ENCODE measurements around the gene MYLIP. TPM values are rescaled to one million over a fixed set of nuclear protein-coding genes. Genes with fewer than 3 reads are reported as not detected.

MYLIP gene
- total and polyA plus RNA-seq, 2 donors (not counting 1 experiment from before 2014, with no cell fraction given), result 2.5 to 7.6 TPM

DNA sequence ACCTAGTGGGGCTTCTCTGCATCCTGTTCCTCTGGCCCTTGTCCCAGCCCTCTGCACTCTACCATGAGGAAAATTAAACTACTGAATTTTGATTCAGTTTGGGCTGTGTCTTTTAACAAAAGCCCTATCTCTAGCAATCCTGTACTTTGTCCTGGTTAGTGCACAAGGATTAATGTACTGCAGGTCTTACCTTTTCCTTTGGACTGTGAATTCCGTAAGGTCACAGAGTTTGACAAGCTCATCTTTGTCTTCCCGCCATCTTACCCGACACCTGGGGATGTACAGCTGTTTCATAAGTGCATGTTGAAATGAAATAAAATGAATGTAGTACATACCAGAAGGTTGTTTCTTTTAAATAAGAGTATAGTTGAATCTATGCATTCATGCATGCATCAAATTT, 41.5 kb upstream of the MYLIP start:
- TF ChIP-seq, protein P1, sequence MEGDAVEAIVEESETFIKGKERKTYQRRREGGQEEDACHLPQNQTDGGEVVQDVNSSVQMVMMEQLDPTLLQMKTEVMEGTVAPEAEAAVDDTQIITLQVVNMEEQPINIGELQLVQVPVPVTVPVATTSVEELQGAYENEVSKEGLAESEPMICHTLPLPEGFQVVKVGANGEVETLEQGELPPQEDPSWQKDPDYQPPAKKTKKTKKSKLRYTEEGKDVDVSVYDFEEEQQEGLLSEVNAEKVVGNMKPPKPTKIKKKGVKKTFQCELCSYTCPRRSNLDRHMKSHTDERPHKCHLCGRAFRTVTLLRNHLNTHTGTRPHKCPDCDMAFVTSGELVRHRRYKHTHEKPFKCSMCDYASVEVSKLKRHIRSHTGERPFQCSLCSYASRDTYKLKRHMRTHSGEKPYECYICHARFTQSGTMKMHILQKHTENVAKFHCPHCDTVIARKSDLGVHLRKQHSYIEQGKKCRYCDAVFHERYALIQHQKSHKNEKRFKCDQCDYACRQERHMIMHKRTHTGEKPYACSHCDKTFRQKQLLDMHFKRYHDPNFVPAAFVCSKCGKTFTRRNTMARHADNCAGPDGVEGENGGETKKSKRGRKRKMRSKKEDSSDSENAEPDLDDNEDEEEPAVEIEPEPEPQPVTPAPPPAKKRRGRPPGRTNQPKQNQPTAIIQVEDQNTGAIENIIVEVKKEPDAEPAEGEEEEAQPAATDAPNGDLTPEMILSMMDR (conservative IDR thresholded peaks at IDR 0.05 in 1 of 2, IDR thresholded peaks at IDR 0.05 in 1 of 2; ENCODE audit: low read depth in 1 of 2, low read length in 2 of 2), result no peak
- TF ChIP-seq EZH2 (IDR thresholded peaks at IDR 0.05; ENCODE audit: low read length, missing control alignments), result no peak
- Histone ChIP-seq H3K9ac (ENCODE audit: insufficient read depth, low read length) (no peak overlapping the region), H3K4me2 (ENCODE audit: extremely low read depth, insufficient read depth, low read length) (no peak overlapping the region), H3K9me3 (ENCODE audit: control insufficient read depth, insufficient read depth, low read depth, low read length) (no peaks in the 10 kb centered on the region), H2AFZ (ENCODE audit: low read length) (no peak overlapping the region), H4K20me1 (ENCODE audit: control insufficient read depth, extremely low read depth, insufficient read depth, low read length) (no peaks in the 10 kb centered on the region), H3K27me3 (ENCODE audit: control insufficient read depth, insufficient read depth, low read length) (no peaks in the 10 kb centered on the region), H3K4me3 (replicated peaks in 1 of 4; ENCODE audit: control extremely low read depth in 1 of 4, insufficient read depth in 1 of 4, low read depth in 3 of 4, low read length in 4 of 4) (no peak overlapping the region), H3K4me1 (ENCODE audit: control insufficient read depth, extremely low read depth, insufficient read depth, low read length) (no peaks in the 10 kb centered on the region), H3K27ac (ENCODE audit: insufficient read depth, low read length) (no peak overlapping the region), H3K36me3 (ENCODE audit: control insufficient read depth, insufficient read depth, low read length) (no peaks in the 10 kb centered on the region), H3K79me2 (ENCODE audit: control insufficient read depth, insufficient read depth, low read length) (no peaks in the 10 kb centered on the region)
- DNase-seq (ENCODE audit: low read depth in 2 of 2), result no peak

DNA sequence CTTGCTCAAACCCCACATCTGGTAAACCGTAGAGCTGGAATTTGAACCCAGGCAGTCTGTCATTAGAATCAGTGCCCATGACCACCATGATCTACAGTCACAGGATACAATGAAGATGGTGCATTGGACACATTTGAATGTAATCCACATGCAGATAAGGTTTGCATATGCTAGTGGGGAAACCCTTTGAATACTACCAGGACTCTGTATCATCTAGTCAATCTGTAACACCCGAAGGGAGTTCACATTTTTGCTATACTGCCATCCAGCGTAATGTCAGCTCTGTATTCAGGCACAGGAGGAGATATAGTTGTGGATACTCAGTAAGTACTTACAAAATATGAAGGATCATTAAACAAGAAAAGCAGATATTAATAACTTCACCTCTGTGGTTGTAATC, 40.5 kb upstream of the MYLIP start:
- Histone ChIP-seq H3K9me3 (ENCODE audit: control insufficient read depth, insufficient read depth, low read depth, low read length) (no peaks in the 10 kb centered on the region), H3K79me2 (ENCODE audit: control insufficient read depth, insufficient read depth, low read length) (no peaks in the 10 kb centered on the region), H3K36me3 (ENCODE audit: control insufficient read depth, insufficient read depth, low read length) (no peaks in the 10 kb centered on the region), H3K4me1 (ENCODE audit: control insufficient read depth, extremely low read depth, insufficient read depth, low read length) (no peaks in the 10 kb centered on the region), H3K4me2 (ENCODE audit: extremely low read depth, insufficient read depth, low read length) (no peak overlapping the region), H3K4me3 (replicated peaks in 1 of 4; ENCODE audit: control extremely low read depth in 1 of 4, insufficient read depth in 1 of 4, low read depth in 3 of 4, low read length in 4 of 4) (no peak overlapping the region), H3K27ac (ENCODE audit: insufficient read depth, low read length) (no peak overlapping the region), H3K27me3 (ENCODE audit: control insufficient read depth, insufficient read depth, low read length) (no peaks in the 10 kb centered on the region), H3K9ac (ENCODE audit: insufficient read depth, low read length) (no peak overlapping the region), H2AFZ (ENCODE audit: low read length) (no peak overlapping the region), H4K20me1 (ENCODE audit: control insufficient read depth, extremely low read depth, insufficient read depth, low read length) (no peaks in the 10 kb centered on the region)
- TF ChIP-seq, protein P1 (conservative IDR thresholded peaks at IDR 0.05 in 1 of 2, IDR thresholded peaks at IDR 0.05 in 1 of 2; ENCODE audit: low read depth in 1 of 2, low read length in 2 of 2), result no peak
- no peak for TF ChIP-seq EZH2 (IDR thresholded peaks at IDR 0.05; ENCODE audit: low read length, missing control alignments)
- DNase-seq (ENCODE audit: low read depth in 2 of 2), result no peak

DNA sequence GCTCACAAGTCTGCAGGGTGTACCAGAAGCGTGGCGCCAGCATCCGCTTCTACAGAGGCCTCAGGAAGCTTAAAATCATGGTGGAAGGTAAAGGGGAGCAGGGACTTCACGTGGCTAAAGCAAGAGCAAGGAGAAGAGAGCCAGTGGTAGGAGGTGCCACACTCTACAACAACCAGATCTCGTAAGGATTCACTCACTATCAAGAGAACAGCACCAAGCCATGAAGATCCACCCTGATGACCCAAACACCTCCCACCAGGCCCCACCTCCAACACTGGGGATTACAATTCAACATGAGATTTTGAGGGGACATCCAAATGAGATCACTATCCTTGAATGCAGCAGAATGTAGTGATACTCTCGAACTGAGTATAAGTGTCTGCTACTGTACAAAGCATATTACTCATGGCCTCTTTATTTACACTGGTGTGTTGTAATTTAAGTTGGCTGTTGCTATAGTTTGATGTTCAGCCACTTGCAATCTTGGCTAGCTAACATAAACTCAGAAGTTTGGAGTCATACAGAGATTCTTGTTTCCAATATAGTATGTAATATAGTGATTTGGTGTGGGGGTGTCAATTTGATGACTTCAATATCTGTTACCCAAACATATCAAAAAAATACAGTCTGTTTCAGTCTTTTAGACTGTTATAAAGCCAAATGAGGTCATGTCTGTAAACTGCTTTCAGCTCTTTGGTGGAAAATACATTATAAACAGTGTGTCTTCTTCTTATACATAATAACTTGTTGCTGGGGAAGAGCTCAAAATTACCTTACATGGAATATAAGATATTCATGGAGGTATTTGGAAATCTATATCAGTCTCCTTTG, 39.4 kb upstream of the MYLIP start:
- Histone ChIP-seq H4K20me1 (ENCODE audit: control insufficient read depth, extremely low read depth, insufficient read depth, low read length) (no peaks in the 10 kb centered on the region), H3K4me2 (ENCODE audit: extremely low read depth, insufficient read depth, low read length) (no peak overlapping the region), H3K36me3 (ENCODE audit: control insufficient read depth, insufficient read depth, low read length) (no peaks in the 10 kb centered on the region), H3K79me2 (ENCODE audit: control insufficient read depth, insufficient read depth, low read length) (no peaks in the 10 kb centered on the region), H3K9ac (ENCODE audit: insufficient read depth, low read length) (no peak overlapping the region), H3K9me3 (ENCODE audit: control insufficient read depth, insufficient read depth, low read depth, low read length) (no peaks in the 10 kb centered on the region), H3K27me3 (ENCODE audit: control insufficient read depth, insufficient read depth, low read length) (no peaks in the 10 kb centered on the region), H3K4me1 (ENCODE audit: control insufficient read depth, extremely low read depth, insufficient read depth, low read length) (no peaks in the 10 kb centered on the region), H3K27ac (ENCODE audit: insufficient read depth, low read length) (no peak overlapping the region), H3K4me3 (replicated peaks in 1 of 4; ENCODE audit: control extremely low read depth in 1 of 4, insufficient read depth in 1 of 4, low read depth in 3 of 4, low read length in 4 of 4) (no peak overlapping the region), H2AFZ (ENCODE audit: low read length) (no peak overlapping the region)
- DNase-seq (ENCODE audit: low read depth in 2 of 2), result peak in 1 of 2 donors; percentile 66
- TF ChIP-seq, protein P1 (conservative IDR thresholded peaks at IDR 0.05 in 1 of 2, IDR thresholded peaks at IDR 0.05 in 1 of 2; ENCODE audit: low read depth in 1 of 2, low read length in 2 of 2), result no peak
- TF ChIP-seq EZH2 (IDR thresholded peaks at IDR 0.05; ENCODE audit: low read length, missing control alignments), result no peak

All from fibroblast of lung (primary cell).